Central memory CD4-positive, alpha-beta T cell (primary cell): ENCODE data around the gene CD7.

Experiments
- DNase-seq: peaks from one replicate; pipeline ENCODE4 v3.0.0; 2022

The CD7 gene

DNA sequence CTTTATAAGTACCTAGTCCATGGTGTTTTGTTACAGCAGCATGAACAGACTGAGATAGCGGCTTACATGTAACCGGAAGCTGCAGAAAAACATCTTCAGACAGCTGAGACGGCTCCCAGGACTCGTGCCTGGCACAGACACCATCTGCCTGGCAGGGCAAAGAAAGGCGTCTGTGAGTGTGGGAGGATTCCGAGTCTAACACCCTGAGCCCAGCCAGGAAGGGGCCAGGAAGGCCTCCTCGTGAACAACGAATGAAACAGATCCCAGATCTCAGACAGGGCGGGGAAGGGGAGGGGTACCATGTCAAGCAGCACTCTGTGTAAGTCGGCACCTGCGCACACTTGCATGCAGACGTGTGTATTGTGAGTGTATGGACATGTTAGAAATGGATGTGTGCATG, 39.6 kb downstream of the CD7 start:
- DNase-seq = no peak

DNA sequence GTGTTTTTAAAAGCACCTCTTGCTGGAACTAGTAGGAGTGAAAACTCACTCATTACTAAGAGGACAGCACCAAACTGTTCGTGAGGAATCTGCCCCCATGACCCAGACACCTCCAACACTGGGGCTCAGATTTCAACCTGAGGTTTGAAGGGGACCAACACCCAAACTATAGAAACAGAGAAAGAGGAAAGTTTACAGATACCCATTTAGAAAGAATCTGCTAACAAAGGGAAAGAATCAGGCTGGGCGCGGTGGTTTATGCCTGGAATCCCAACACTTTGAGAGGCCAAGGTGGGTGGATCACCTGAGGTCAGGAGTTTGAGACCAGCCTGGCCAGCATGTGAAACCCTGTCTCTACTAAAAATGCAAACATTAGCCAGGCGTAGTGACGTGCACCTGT, 40.5 kb downstream of the CD7 start:
- DNase-seq = no peak

DNA sequence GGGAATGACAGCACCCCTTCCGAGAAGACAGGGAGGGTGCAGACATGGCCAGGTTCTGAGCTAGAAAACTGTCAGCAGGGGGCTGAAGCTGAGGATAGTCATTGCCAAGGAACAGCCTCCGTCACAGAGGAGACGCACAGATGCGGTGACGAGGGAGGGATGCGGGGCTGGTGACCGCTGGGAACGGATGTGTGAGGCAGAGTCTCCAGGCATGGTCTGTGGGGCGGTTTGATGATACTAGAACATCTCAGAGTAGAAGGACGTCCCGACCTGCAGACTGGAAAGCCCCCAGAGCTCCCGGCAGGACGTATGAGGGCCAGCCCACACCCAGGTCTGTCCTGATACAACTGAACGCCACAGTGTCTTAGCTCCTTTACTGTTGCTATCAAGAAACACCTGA, 42.1 kb downstream of the CD7 start:
- DNase-seq = no peak

DNA sequence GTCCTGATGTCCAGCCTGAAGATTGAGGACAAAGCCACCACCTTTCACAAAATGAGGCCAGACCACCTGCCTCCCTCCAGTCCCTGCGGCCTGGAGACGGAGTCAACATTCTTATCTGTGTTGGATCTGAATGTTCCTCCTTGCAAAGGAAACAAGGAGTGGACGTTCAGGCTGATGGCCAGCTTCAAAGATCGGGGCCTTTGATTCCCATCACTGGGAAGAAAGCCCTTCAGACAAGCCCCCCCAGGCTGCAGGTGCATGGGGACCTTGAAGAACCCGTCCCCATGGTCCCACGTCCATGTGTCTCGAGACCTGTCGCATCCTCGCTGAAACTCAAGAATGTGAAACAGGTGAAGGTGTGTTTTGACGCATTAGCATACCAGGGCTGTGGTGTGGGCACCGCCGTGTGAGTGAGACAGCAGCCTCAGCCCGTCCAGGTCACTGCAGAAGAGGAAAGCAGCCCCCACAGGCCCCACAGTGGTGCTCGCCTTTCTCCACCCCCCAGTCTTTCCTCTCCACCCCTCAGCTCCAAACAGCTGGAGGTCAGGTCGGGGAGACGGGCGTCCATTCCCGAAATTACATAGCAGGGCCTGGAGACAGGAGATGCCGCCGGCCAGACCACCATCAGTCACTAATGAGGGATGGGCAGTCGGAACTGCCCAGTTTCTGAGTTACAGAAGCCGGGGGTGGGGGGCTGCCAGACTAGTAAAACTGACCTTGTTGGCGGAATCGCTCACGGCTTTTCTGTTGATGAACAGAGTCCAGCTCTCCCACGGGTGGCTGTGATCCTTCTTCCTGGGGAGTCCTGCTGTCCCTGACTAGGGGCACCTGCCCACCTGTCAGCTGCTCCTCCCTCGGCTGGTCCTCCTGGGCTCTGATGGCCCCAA, 43.0 kb downstream of the CD7 start:
- no peak for DNase-seq

DNA sequence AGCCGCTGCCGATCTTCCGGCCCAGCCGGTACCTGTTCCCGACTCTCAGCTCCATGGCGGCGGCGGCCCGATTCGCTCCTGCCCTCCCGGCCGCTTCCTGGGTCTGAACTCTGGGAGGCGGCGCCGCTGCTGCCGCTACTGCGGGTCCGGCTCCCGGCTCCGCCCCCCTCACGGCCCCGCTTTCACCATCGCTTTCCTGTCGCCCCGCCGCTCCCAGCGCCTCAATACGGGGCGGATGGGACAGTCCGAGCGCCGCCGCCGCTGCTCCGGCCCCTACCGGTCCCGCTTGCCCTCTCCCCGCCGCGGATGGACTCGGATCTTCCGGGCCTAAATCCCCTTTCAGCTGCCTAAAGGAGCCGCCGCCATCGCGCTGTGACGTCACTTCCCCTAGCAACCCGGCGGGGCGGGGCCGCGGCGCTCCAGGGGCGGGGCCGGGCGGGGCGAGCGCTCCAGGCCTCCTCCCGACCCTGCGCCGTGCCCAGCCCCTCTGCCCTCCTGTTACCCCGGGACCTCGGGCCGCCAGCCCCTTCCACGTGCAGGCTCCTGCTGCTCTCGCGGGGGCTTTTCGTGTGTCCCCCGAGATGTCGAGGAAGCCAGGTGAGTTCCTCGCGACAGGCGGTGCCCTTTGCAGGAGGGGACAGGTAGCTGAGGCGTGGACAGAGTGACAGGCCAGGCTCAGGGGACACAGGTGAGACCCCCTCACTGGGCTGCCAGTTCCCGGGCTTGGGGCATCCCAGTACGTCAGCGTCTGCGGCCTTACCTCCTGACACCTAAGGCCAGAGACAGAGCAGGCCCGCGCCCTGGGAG, 43.9 kb downstream of the CD7 start, which contains the start of gene CSNK1D:
Gene CSNK1D, minus strand, starts transcription at position 374 of the 807 bp plus-strand sequence. Its CDS starts 319 bp downstream, at position 55.
- peak; percentile 87 for DNase-seq

DNA sequence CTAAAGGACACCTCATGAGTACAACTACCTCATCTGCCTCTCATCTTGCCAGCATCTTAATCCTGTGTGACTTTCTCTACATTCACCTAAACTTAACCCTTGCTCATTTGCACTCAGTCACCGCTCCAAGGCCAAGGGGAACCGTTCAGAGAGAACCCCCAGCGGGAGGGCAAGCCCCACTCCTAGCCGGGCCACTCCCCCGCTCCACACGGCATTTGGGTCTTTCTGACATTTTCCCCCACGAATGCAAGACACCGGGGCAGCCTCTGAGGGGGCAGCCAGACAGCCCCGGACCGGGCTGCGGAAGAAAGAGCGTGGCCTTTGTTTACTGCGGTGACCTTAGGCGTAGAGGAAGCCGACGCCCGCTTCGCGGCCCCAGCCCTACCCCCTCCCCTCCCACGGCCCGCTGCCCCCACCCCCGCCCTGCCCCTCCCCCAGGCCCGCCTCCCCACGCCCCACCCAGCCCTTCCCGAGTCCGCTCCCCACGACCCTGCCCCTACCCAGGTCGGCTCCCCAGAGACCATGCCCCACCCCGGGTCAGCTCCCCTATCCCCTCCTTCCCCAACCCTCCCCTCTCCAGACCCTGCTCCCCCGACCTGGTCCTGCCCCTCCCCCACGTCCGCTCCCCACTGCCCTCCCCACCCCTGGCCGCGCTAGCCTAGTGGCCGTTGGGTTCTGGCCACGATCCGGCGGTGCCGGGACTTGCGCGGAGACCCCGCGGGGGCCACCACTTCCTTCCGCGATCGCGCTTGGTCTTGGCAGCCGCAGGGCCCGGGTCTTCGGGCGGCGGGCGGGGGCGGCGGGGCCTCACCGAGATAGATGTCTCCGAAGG, 44.7 kb downstream of the CD7 start:
- peak; percentile 32 for DNase-seq

DNA sequence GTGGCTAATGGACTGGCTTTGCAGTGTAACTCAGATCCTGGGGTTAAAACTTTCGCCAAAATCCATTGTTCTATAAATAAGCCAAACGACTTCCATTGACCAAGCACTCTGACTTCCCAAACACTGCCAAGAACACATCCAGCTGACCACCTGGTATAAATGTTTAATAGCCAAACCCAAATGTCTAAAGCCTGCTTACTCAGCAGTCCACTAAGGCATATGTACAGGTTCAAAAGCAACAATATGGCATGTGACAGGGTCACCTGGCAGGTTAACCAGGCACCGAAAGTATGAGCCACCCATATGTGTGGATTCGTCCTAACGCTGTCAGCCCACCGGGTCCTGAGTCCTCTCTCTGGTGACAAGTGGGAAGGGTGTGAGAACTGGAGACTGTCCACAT, 46.0 kb downstream of the CD7 start:
- no peak for DNase-seq

DNA sequence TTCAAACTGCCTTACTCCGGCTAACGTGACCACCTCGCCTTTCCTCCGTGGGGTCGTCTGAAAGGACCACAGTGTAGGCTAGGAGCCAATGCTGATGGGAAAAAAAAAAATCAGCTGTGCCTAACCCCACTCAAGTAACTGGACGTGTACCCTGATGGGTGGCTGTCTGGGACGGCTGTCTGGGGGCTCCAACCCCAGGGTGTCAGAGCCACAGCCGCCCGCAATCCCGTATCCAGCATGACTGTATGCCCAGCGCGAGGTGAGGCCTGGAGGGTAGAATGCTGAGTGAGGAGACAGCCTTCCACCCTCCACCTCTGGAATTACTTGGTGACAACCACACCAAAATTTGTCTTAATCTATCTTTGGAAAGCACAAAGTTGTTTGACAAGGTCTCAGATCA, 46.8 kb downstream of the CD7 start:
- DNase-seq = no peak

DNA sequence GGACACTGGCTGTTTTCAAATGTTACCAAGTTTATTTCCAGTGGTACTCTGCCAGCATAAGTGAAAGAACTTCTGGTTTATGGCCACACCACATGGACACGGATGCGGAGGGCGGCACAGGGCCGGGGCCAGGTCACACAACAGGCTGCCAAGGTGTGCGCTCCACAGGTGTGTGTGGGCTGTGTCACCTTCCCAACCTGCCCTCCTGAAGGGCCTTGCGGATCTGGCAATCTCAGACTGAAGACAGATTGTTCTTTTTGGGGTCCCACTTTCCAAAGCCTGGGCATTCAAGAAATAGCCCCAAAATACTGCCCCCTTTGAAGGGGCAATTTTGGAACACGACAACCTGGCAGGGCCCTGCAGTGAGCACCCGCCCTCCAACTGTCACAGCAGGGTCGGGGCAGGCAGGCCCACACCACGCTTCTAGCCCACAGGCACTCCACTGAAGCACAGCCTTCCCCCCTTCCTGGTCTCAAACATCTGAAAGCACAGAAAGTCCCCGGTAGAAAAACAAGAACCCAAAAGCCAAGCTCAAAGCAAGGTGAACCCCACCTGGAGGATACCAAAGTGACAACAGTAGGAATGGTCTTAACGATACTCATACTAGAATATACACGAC, 47.4 kb downstream of the CD7 start:
- no peak for DNase-seq

DNA sequence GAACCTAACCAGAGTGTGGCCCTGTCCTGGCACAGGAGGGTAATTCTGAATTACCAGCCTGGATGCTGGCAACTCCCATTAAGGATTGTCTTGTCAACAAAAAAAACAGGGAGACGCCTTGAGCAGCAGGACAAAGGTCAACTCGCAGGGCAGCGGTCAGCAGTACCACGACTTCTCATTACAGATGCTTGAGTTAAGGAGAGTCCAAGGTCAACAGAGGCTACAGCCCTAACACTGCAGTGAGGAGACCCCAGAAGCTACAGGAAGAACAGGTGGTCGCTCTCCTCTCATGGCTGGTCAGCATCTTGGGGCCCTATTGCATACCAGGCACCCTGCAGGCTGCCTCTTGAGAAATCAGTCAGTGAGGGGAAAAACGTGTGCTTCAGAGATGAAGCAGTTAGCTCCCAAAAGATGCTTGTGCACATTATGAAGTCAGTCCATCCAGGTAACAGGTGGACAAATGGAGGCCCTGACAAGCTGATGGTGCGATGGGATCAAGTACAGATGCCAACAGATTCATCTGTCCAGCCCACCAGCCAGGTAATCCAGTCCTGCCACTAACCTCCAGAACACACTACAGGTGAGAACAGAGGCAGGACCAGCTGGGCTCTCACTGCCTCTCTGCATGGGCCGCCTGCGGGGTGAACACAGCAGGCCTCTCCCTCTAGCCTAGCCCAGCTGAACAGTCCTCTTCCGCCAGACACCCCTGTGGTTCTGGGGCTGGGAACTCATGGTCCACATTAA, 48.1 kb downstream of the CD7 start:
- DNase-seq = no peak

DNA sequence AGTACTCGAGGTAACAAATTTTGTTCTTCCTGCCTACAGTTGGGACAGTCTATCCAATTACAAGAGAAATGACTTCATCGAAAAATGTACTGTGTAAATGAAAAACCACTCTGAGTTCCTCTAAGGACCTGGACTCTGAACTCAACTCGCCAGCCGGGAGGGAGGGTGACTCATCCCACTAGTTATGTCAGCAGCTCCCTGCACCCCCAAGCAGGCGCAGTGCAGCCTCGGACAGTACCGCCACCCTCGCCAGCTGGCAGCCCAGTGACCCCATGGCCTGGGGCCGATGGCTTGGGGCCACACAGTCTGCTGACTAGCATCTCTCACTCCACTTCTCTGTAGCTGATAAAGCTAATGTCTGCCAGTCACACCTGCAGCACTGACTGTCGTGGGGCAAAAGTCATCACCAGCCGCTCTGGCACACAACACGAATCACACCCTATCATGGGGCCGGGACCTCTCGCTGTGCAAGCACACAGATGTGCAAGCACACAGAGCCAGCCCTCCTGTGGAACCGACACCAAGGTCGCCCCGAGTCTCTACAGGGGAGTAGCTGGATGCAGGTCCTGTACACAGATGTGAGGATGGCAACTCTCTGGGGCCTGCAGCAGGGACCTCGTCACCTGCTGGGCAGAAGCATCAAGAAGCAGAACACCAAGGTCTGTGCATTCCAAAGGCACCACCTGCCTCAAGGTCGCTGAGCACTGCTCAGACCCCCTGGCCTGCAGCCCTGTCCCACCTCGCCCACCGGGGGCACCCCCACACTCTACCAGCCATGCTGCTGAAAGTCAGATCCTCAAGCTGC, 49.6 kb downstream of the CD7 start:
- DNase-seq = no peak

DNA sequence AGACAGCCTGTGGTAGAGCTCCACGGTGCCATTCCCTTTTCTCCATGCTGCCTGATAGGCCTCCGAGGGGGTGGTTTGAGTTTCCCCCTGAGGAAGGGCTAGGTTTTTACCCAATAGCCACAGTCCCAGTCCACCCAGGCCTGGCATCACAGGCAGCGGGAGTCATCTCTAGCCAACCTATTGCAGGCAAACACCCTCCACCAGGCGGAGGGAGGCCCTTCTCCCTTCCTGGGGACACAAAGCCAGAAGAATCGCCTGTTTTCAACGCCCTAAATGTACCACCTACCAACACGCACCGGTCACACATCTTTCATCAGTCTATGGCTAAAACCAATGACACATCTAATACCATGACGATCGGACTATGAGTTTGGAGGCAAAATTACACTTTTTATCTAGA, 51.3 kb downstream of the CD7 start:
- no peak for DNase-seq
